ENCODE data around the gene TMEM255B.
"Not testable (repeated sequence)": the region's sequence is repeated elsewhere in the genome, so short reads cannot be mapped to it uniquely, and the experiment has no call there.

TMEM255B gene

DNA sequence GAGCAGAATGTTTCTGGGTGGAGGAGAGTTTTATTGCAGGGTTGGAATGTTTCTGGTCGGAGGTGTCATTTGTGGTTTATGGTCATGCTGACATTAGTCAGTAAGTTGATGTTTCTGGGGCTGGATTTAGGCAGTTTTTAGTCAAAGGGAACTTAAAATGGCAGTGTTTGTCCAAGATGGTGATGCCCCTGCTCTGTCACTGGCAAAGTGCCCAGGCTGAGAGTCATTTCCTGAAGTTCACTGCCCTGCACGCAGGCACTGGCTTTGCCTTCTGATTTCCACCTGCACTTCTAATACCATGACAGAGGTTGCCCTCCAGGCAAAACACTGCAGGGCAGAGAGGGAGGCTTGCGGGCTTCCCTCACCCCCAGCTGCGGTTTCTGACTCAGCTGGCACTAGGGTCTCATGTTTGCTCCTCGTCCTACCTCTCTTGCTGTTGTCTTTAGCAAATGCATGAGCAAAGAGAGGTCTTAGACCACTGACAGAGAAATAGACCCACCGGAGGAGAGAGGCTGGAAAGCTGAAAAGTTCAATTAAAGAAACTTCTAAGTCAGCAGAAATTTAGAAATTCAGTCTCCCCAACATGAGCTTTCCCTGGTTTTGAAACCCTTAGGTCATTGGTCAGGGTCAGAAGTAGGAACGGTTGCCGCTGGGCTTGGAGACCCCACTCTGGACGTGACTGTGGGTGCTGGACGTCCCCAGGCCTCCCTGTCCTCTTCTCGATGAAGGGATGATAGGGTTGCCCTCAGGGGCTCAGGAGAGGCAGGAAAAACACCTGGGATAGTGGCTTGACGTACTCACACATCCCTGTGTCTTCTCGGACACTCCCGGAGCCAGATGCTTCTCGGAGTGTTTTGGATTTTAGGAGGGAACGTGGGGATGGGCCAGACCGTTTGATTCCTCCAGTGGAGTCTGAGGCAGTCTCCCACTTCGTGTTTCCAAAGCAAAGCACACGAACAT, 26.3 kb downstream of the TMEM255B start:
- DNase-seq = no peak

DNA sequence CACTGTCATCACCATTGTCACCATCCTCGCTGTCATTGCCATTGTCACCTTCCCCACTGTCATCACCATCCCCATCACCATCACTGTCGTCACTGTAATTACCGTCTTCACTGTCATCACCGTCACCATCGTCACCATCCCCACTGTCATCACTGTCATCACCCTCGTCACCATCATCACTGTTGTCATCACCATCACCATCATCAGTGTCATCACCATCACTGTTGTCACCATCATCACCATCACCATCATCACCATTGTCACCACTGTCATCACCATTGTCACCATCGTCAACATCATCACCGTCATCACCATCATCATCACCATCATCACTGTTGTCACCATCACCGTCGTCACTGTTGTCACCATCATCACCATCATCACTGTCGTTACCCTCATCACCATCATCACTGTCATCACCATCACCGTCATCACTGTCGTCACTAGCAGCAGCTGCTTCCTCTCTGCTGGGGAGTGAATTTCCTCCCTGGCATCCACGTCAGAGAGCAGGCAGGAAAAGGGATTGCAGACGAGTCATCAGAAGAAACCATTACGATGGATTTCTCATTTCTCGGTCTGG, 27.3 kb downstream of the TMEM255B start:
- no peak for DNase-seq

DNA sequence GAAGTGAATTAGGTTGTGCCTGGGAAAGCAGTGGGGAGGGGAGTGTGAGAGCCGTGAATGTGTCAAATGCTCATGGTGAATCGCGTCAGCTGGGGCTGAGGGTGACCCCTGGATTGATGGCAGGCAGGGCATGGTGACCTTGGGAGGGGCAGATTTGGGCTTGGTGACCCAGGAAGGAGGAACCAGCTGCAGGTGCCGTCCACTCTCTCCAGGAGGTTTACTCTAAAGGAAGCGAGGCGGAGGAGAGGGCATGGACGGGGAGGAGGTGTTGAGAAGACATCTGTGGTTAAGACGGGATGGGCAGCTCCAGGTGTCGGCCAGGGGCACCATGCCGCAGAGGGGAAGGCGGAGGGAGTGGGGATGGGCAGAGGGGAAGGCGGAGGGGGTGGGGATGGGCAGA, 28.7 kb downstream of the TMEM255B start:
- DNase-seq = no peak

DNA sequence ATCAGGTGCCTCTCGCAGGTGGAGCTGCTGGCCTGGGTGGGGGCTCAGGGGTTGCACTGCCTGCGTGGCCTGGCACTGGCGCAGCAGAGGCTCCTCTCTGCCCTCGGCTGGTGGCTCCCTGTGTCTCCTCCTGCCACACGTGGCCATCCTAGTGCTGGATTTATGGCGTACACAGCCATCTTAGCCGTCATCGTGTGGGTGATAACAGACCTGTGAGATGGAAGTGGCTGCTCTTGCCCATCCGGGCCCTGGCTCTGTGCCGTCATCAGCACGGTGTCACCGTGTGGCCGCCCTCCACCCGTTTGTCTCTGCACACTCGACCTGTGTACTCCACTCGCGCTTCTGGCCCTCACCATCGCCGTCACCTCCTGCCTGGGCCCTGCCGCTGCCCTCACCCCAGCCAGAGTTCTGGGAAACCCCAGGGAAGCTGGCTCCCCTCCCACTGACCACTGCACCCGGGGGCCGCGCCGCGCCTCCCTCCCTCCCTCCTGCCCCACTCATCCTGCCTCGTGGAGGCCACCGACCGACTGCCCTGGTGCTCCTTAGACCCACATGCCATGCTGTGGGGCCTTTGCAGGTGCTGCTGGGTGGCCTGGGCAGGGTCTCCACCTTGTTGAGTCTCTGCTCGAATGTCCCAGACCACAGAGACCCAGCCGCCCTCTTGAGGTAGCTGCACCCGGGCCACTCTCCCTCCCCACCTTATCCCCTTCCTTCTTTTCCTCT, 29.5 kb downstream of the TMEM255B start:
- DNase-seq = no peak

DNA sequence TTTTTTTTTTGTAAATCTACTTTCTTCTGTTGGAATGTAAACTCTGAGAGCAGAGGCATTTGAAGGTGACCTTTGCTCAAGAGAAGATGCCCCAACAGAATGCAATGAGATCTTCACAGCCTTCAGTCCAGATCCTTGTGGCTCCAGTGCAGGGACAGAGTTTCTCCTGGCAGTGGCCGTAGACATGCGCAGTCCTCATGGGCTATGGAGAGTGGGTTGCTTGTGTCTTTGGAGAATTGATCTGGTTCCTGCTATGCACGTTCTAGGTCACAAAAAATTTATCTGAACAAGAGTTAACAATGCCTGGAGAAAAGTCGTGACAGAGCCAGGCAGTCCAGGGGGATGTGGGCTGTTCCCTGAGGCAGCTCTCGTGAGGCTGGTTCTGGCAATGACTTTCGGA, 30.1 kb downstream of the TMEM255B start:
- DNase-seq = no peak

DNA sequence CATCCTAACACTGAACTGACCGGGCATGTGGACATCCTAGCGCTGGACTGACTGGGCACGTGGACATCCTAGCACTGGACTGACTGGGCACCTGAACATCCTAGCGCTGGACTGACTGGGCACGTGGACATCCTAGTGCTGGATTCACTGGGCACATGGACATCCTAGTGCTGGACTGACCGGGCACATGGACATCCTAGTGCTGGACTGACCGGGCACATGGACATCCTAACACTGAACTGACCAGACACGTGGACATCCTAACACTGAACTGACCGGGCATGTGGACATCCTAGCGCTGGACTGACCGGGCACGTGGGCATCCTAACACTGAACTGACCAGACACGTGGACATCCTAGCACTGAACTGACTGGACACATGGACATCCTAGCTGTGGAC, 30.9 kb downstream of the TMEM255B start:
- DNase-seq = not testable (repeated sequence)

DNA sequence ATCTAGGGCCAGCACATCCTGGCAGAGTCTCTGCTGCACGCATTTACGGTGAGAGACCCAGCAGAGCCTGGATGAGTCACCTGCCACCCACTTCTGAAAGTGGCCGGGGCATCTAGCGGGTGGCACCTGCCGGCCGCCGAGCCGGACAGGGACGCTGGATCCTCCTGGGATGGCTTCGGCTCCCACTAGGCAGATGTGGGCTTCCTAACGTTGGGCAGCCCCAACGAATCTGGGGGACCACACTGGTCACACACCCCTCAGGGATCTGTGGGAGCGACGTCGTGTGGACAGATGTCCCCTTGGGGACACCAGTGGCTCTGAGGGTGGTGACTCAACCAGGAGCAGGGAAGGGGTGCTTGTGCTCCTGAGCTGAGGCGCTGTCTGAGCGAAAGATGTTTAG, 32.2 kb downstream of the TMEM255B start:
- no peak for DNase-seq

DNA sequence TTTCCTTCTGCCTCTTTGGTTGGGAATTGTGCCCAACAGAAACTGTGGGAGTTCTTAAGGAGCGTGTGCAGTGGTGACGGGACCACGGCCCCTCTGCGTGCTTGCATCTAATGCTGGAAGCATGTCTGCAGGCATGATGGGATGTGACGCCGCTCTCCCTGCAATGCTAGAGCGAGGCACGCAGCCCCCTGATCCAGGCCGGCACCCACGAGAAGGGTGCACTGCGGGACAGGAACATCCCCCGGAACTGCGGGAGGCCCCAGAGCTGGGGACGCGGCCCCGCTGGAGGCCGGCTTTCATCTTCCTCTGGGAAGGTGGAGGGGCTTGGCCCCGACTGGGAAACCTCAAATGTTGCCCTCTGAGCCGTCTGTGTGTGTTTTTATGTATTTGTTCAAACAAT, 32.7 kb downstream of the TMEM255B start:
- no peak for DNase-seq

DNA sequence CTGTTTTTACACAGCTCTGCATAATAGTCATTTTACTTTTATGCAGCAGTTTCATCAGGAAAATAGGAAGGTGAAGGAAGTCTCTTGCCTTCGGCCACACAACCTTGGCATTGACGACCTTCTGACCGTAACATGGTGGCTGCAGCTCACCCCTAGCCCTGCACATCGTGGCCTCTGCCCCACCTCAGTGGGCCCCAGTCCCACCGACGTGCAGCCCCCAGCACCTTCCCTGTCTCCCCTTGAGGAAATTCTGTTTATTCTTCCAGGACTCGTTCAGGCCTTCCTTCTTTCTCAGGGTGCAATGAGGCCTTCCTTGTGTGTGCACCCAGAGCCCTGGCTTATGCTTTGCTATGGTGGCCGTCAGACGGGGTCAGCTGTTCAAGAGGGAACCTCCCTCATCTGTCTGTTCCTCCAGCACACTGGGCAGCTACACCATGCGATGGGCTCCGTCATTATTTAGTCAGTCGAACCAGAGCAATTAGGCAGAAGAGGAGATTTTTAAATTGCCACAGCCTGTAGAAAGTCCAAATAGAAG, 33.3 kb downstream of the TMEM255B start:
- DNase-seq = no peak

DNA sequence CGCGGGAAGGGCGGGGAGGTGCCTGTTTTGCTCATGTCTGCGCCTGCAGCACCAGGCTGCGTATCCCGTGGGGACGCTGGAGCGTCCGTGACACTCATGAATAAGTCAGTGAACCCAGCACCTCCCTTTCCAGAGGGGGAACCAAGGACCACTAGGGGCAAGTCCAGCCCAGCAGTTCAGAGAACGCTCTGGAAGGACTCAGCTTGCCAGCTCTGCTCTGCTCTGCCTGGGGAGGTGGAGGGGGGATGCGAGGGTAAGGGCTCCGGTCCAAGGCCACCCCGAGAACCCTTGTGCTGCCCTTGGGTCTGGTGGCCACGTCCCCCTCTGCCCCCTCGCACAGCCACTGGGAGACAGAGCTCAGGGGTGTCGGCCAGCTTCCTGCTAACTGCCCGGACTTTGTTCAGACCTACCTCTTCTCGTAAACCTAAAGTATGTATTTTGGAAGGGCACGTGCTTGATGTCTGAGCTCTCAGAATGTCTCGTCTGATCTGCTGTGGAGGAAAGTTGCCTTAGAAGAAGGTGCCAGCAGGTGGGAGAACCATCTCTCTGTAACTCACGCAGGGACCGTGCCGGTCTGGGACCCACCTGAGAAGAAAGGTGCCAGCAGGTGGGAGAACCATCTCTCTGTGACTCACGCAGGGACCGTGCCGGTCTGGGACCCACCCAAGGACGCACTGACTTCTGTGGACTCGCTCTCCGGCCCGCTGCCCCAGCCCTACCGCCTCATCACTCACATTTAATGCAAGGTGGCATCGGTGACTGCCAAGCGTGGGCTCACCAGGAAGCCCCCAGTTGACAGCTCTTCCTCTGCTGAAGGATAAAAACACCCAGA, 34.1 kb downstream of the TMEM255B start:
- DNase-seq = no peak

DNA sequence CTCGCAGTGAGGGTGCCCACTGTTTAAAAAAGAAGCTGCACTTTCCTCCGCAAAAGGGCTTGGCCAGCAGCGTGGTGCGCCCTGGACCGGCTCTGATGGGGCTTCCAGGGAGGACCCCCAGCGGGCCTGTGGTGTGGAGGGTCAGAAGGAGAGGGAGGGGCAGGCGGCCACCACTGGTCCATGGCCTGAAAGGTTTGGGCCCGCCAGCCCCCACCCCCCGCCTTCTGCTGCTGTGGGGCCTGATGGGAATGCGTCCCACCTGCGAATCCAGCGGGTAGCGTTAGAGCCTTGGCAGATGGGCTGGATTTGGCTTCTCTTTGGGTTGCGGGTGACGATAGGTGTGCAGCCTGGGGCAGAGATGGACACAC, 34.7 kb downstream of the TMEM255B start:
- DNase-seq = no peak

DNA sequence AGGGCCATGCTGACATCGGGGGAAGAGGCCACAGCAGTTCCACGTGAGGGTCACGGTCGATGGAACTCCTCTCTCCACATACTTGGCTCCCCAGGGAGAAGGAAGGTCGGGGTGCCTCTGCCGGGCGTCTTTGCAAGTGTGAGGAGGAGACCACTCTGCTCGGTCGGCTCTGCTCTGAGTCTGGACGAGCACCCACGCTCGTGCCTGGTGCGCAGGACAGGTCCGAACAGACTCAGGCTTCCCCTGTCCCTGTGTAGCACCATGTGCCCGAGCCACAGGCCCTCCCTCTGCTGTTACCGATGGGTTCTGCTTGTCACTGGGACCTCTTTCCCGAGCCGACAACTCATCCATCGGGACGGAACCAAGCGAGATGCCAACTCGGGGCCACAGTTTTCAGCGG, 35.1 kb downstream of the TMEM255B start:
- DNase-seq = no peak

DNA sequence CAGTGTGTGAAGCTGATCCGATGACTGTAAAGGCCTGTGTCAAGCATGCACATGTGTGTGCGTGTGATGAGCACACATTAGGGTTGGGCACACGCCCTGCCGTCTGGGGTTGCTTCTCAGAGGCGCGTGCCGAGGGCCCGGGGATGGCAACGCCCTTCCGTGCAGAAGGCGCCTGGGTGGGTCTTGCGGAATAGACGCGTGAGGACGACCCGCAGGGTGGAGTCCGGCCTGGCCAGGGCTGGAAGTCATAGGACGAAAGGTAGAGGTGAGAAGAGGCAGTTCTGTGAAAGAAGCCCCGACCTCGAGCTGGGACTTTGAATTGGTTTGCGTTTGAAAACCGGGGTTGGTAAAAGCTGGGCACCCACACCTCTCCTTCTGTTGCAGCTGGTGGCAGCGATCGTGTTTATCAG, 35.7 kb downstream of the TMEM255B start:
- DNase-seq = no peak

DNA sequence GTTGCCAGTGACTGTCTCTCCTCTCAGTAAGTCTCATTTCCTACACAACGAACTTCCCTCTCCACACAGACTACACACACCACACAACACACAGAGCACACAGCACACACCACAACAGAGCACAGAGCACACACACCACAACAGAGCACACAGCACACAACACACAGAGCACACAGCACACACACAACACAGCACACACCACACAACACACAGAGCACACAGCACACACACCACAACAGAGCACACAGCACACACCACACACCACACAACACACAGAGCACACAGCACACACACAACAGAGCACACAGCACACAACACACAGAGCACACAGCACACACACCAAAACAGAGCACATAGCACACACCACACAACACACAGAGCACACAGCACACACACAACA, 36.3 kb downstream of the TMEM255B start:
- DNase-seq = not testable (repeated sequence)

DNA sequence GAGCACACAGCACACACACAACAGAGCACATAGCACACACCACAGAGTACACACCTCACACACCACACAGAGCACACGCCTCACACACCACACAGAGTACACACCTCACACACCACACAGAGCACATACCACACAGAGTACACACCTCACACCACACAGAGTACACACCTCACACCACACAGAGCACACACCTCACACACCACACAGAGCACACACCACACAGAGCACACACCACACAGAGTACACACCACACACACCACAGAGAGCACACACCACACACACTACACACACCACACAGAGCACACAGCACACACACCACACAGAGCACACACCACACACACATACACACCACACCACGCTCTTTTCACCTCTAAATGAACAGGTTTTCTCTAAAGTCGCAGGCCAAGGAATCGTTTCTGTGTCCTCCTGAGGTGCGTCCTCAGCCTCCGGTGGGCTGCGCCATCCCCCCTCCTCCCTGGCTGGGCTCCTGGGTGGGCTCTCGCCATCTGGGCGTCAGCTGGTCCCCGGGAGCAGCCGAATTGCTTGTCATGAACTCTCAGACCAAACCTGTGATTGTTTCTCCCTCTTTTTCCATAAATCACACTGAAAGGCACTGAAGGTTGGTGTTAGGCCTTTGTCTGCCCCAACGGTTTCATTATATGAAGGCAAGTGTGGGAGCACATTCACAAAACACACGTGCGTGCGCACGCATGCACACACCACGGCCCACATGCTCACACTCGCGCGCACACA, 37.4 kb downstream of the TMEM255B start:
- DNase-seq = no peak

DNA sequence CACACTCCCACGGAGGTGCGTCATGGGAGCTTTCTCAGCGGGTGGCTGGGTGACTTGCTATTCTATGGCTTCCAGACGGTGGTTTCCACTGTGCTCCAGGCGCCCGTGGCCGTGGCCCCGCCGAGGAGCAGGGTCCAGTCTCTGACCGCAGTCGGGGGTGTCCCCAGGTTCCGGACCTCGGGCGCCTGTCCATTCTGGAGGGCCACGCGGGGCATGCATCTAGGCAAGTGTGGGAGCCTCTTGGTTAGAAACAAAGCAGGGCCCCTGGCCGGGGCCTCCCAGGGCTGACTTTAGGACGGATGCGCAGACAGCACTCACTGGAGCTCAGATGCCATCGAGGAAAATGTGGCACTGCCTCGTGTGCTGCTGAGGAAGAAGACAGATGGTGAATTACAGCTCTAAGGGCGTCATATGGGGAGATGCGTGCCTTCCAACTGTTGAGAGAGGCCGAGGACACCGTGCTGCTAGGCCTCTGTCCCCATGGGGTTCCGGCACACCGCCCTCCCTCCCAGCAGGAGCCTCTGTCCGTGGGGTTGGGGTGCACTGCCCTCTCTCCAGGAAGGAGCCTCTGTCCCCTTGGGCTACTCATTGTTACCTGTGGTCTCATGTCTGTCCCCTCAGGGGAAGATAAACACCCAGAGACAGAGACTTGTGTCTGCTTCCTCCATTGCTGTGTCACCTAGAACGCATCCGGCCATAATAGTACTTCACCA, 38.1 kb downstream of the TMEM255B start:
- no peak for DNase-seq

DNA sequence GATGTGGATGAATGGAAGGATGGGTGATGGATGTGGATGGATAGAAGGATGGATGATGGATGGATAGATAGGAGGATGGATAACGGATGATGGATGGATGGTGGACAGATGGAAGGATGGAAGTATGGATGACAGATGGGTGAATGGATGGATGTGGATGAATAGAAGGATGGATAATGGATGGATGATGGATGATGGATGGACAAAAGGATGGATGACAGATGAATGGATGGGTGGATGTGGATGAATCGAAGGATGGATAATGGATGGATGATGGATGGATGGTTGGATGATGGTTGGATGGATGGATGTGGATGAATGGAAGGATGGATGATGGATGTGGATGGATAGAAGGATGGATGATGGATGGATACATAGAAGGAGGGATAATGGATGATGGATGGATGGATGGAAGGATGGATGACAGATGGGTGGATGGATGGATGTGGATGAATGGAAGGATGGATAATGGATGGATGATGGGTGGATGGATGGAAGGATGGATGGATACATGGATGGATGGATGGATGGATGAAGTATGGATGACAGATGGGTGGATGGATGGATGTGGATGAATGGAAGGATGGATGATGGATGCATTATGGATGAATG, 39.3 kb downstream of the TMEM255B start:
- no peak for DNase-seq

DNA sequence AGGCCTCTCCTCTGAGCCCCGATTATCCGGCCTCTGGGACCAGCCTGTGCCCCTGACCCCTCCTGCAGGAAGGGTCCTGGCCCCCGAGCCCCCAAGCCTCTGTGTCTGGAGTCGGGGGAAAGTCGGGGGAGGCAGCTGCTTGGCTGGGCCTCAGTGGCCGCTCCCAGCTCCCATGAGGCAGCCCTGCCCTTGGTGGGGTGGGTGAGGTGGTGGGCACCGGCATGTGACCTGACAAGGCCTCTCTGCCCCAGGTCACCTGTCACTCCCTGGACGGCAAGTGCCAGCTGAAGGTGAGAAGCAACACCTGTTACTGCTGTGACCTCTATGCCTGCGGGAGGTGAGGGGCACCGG, 41.5 kb downstream of the TMEM255B start:
- no peak for DNase-seq

DNA sequence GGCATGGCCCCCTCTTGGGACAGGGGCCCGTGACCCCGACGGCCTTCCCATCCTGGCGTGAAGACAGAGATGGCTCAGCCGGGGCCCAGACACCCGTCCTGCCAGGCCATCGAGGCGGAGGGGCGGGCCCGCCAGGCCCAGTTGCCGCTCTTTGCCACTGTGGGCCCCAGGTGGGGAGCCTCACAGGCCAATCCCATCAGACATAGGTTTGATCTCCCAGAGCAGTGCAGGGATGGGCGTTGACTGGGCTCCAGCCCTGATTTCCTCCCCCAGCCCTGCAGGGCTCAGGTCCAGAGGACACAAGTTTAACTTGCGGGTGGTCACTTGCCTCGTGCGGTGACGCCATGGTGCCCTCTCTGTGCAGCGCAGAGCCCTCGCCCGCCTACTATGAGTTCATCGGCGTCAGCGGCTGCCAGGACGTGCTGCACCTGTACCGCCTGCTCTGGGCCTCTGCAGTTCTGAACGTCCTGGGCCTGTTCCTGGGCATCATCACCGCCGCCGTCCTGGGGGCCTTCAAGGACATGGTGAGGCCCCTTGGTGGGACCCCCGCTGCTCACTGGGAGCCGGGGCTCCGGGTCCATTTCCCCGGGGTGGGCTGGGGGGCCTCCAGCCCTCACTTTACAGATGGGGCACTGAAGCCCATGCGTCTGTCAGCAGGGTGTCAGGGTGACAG, 42.4 kb downstream of the TMEM255B start:
- no peak for DNase-seq
